Lung (tissue), 12 donors: ENCODE results near the gene PLEKHN1. TPM values are rescaled to one million over a fixed set of nuclear protein-coding genes. Genes with fewer than 3 reads are reported as not detected.
"Not testable (repeated sequence)": the region's sequence is repeated elsewhere in the genome, so short reads cannot be mapped to it uniquely, and the experiment has no call there.

Experiments
- ATAC-seq: fragments of 200-7000 bp; cut with Tn5 transposase; one replicate; pipeline ENCODE4 v1.9.1; 2020; ENCODE audit warnings: moderate number of reproducible peaks; ENCODE audit not compliant: insufficient read depth, low FRiP score
- DNase-seq, 3 donors: peaks; one replicate each; pipeline ENCODE4 v3.0.0-alpha.2; 2013 to 2017
- H3K27ac ChIP-seq, 2 donors: one replicate each; pipeline ENCODE4 v1.5.1; 2013; ENCODE audit warnings: mild to moderate bottlenecking in 2 of 2, moderate library complexity in 2 of 2, control low read depth in 1 of 2, inconsistent platforms in 1 of 2, low read depth in 1 of 2, low read length in 1 of 2
- H3K27me3 ChIP-seq, 3 donors: one replicate each; pipeline ENCODE4 v1.5.1; 2013; ENCODE audit warnings: low read length in 2 of 3; ENCODE audit not compliant: control insufficient read depth in 3 of 3, insufficient read depth in 3 of 3
- H3K36me3 ChIP-seq, 4 donors: one replicate each; pipeline ENCODE4 v1.5.1; 2013; ENCODE audit warnings: low read length in 4 of 4, mild to moderate bottlenecking in 1 of 4, moderate library complexity in 1 of 4; ENCODE audit not compliant: control insufficient read depth in 4 of 4, insufficient read depth in 4 of 4
- H3K4me1 ChIP-seq, 5 donors: one replicate each; pipeline ENCODE4 v1.5.1; 2013; ENCODE audit warnings: low read length in 5 of 5, mild to moderate bottlenecking in 2 of 5, moderate library complexity in 1 of 5; ENCODE audit not compliant: control insufficient read depth in 5 of 5, insufficient read depth in 5 of 5
- H3K4me3 ChIP-seq: one replicate; pipeline ENCODE4 v1.5.1; 2013; ENCODE audit warnings: mild to moderate bottlenecking, control low read depth, moderate library complexity
- H3K9ac ChIP-seq, 2 donors: one replicate each; pipeline ENCODE4 v1.5.1; 2013; ENCODE audit warnings: low read length in 2 of 2, control low read depth in 1 of 2; ENCODE audit not compliant: insufficient read depth in 1 of 2
- H3K9me3 ChIP-seq, 4 donors: one replicate each; pipeline ENCODE4 v1.5.1; 2013; ENCODE audit warnings: low read length in 3 of 4, mild to moderate bottlenecking in 1 of 4, moderate library complexity in 1 of 4; ENCODE audit not compliant: control insufficient read depth in 4 of 4, insufficient read depth in 3 of 4
- CTCF ChIP-seq: IDR thresholded peaks from 2 replicates; pipeline ENCODE4 v1.5.1; 2012; ENCODE audit warnings: mild to moderate bottlenecking; ENCODE audit errors: control extremely low read depth, extremely low read depth
- WGBS, 2 donors: extraction: QIAGEN DNeasy Blood & Tissue Kit; methylation state at CpG; one replicate each; pipeline ENCODE4 v1.1.7; 2013; 5-methylcytosine and 5-hydroxymethylcytosine counted together
- polyA plus RNA-seq, 2 donors: library from polyadenylated mRNA; stranded (reverse); fragments of 200-250 nt; gene quantifications; one replicate each; pipeline ENCODE4 v1.2.1, GENCODE V29; 2013
- total RNA-seq, 2 donors: library from RNA; depleted of rRNA in 1 of 2; stranded (reverse); fragments of >200 nt in 1 of 2; gene quantifications; one replicate each; pipeline ENCODE4 v1.2.1, GENCODE V29; 2014 to 2021
- donor health status: control.
- donor health status: control.
- donor health status: Bipolar disorder and iron deficiency.
- donor health status: healthy.
- donor health status: DM: yes; HTN: yes; CAD: no.

Gene PLEKHN1
- total and polyA plus RNA-seq, 4 donors = 2.0 to 5.1 (median 2.4) TPM

- peaks cover 0 to 5% (median 0%) of the 10 kb centered on the region in 5 donors for H3K4me1 ChIP-seq
- no peaks in the 10 kb centered on the region for H3K36me3 ChIP-seq
- no peak overlapping the region for H3K9ac ChIP-seq
- 85 to 91% methylated on average over 7 of the region's 7 CpGs for WGBS, 2 donors
- H3K4me3 ChIP-seq = no peak overlapping the region
- ATAC-seq (no peak), DNase-seq (no peak)
- no peak for TF ChIP-seq CTCF
- peaks cover 0 to 8% (median 3%) of the 10 kb centered on the region in 4 donors for H3K9me3 ChIP-seq
- peaks cover 0 to 5% (median 0%) of the 10 kb centered on the region in 3 donors for H3K27me3 ChIP-seq
- no peak overlapping the region for H3K27ac ChIP-seq
Observed at GRCh38 chr1:992362-992761, 26.1 kb downstream of the PLEKHN1 start.

- WGBS, 2 donors = 71 to 75% methylated on average over 15 of the region's 15 CpGs
- Histone ChIP-seq H3K4me1 (peaks cover 0 to 9% (median 5%) of the 10 kb centered on the region in 5 donors), H3K9me3 (peaks cover 0 to 8% (median 3%) of the 10 kb centered on the region in 4 donors), H3K36me3 (no peaks in the 10 kb centered on the region), H3K4me3 (no peak overlapping the region), H3K27ac (no peak overlapping the region), H3K9ac (no peak overlapping the region), H3K27me3 (peaks cover 0 to 12% (median 0%) of the 10 kb centered on the region in 3 donors)
- no peak for DNase-seq
- TF ChIP-seq CTCF = no peak
- no peak for ATAC-seq
Observed at GRCh38 chr1:993379-993995, 27.2 kb downstream of the PLEKHN1 start.

- not testable (repeated sequence) for H3K9ac ChIP-seq, H3K27ac ChIP-seq, ATAC-seq, H3K4me3 ChIP-seq, DNase-seq, H3K9me3 ChIP-seq, H3K36me3 ChIP-seq
- 86 to 89% methylated on average over 6 of the region's 6 CpGs for WGBS, 2 donors
- Histone ChIP-seq H3K27me3 (peaks cover 0 to 12% (median 0%) of the 10 kb centered on the region in 3 donors), H3K4me1 (peaks cover 0 to 14% (median 7%) of the 10 kb centered on the region in 5 donors)
Observed at GRCh38 chr1:994546-994945, 28.3 kb downstream of the PLEKHN1 start.

GRCh38 chr1:995665-996633 is 29.7 kb downstream of the PLEKHN1 start:
- Histone ChIP-seq H3K27ac (no peak overlapping the region), H3K4me1 (peaks cover 0 to 15% (median 7%) of the 10 kb centered on the region in 5 donors), H3K27me3 (peaks cover 0 to 12% (median 0%) of the 10 kb centered on the region in 3 donors), H3K36me3 (no peaks in the 10 kb centered on the region), H3K9ac (no peak overlapping the region), H3K9me3 (peaks cover 0 to 6% (median 3%) of the 10 kb centered on the region in 4 donors), H3K4me3 (no peak overlapping the region)
- no peak for TF ChIP-seq CTCF
- DNase-seq (no peak), ATAC-seq (no peak)
- 28 to 32% methylated on average over 29 to 30 of the region's 30 CpGs for WGBS, 2 donors
